ENCODE results near the gene ABHD12B. TPM values are rescaled to one million over a fixed set of nuclear protein-coding genes. Genes with fewer than 3 reads are reported as not detected.

The ABHD12B gene
- total and polyA plus RNA-seq, 12 donors: not detected

DNA sequence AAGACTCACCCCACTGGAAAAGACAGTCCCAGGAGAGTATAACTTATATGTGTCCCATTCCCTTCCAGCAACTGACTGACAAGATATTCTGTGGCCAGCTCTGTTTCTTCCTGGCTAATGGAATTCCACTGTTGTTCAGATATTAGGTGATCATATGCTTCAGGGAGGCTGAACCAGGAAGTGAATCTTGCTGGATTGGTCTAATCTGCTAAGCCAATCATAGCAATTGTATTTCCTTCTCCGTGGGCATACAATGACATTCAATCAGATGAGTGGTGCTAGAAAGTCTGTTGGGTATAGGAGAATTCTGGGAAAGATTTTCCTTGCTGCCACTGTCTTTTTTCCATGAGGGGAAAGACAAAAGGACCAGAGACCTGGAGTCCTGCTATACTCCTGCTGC lies 60.3 kb downstream of the ABHD12B start:
- TF ChIP-seq CTCF (IDR thresholded peaks at IDR 0.05): no peak
- H3K27ac ChIP-seq: peak overlapping the region in 1 of 10 donors; percentile 41
- H3K9me3 ChIP-seq: no peaks in the 10 kb centered on the region
- DNase-seq (no peak), ATAC-seq (no peak)
- 42 to 62% methylated on average over 1 of the region's 1 CpG for WGBS, 2 donors
- no peaks in the 10 kb centered on the region for H3K27me3 ChIP-seq
- intact Hi-C loops (cut with DNase I): no loop called here
- no peak overlapping the region for H3K4me3 ChIP-seq
- peaks cover 0 to 41% (median 0%) of the 10 kb centered on the region in 9 donors for H3K4me1 ChIP-seq
- H3K36me3 ChIP-seq: peaks cover 0 to 68% (median 4%) of the 10 kb centered on the region in 9 donors

- H3K9me3 ChIP-seq: no peaks in the 10 kb centered on the region
- no peaks in the 10 kb centered on the region for H3K27me3 ChIP-seq
- no peak for DNase-seq
- H3K4me3 ChIP-seq: no peak overlapping the region
- intact Hi-C loops (cut with DNase I): no loop called here
- WGBS, 2 donors: 75 to 81% methylated on average over 4 of the region's 4 CpGs
- peaks cover 0 to 68% (median 4%) of the 10 kb centered on the region in 9 donors for H3K36me3 ChIP-seq
- H3K4me1 ChIP-seq: peaks cover 0 to 41% (median 0%) of the 10 kb centered on the region in 9 donors
- peak overlapping the region in 1 of 10 donors; percentile 41 for H3K27ac ChIP-seq
- ATAC-seq: no peak
- TF ChIP-seq CTCF (IDR thresholded peaks at IDR 0.05): no peak
These were observed 61.0 kb downstream of the ABHD12B start for GRCh38 chr14:50932592-50933495.

GRCh38 chr14:50935126-50936015 lies 63.5 kb downstream of the ABHD12B start:
- H3K9me3 ChIP-seq: no peaks in the 10 kb centered on the region
- H3K36me3 ChIP-seq: peaks cover 0 to 58% (median 4%) of the 10 kb centered on the region in 9 donors
- peaks cover 0 to 48% (median 0%) of the 10 kb centered on the region in 9 donors for H3K4me1 ChIP-seq
- H3K27ac ChIP-seq: no peak overlapping the region
- 81 to 86% methylated on average over 5 of the region's 5 CpGs for WGBS, 2 donors
- DNase-seq: no peak
- no peak for TF ChIP-seq CTCF (IDR thresholded peaks at IDR 0.05)
- intact Hi-C loops (cut with DNase I): no loop called here
- peak in 1 of 8 donors; percentile 44 for ATAC-seq
- H3K27me3 ChIP-seq: no peaks in the 10 kb centered on the region
- H3K4me3 ChIP-seq: no peak overlapping the region

- 98 to 100% methylated on average over 2 of the region's 2 CpGs for WGBS, 2 donors
- intact Hi-C loops (cut with DNase I): no loop called here
- Histone ChIP-seq H3K4me3 (no peak overlapping the region), H3K4me1 (peaks cover 0 to 51% (median 0%) of the 10 kb centered on the region in 9 donors), H3K9me3 (no peaks in the 10 kb centered on the region), H3K27me3 (no peaks in the 10 kb centered on the region), H3K36me3 (peaks cover 0 to 52% (median 3%) of the 10 kb centered on the region in 9 donors), H3K27ac (peak overlapping the region in 1 of 10 donors; percentile 76)
- ATAC-seq: no peak
- no peak for DNase-seq
- TF ChIP-seq CTCF (IDR thresholded peaks at IDR 0.05): no peak
These were observed 64.1 kb downstream of the ABHD12B start for GRCh38 chr14:50936016-50936340.
